Left lung (tissue), 10 donors: Measurements from ENCODE around the gene ATP1B1. TPM values are rescaled to one million over a fixed set of nuclear protein-coding genes. Genes with fewer than 3 reads are reported as not detected.
A peak's percentile ranks its signal among the peaks of the same experiment; 100 is the strongest.

Source experiments
- ATAC-seq: fragments of 200-7000 bp; cut with Tn5 transposase; one replicate; pipeline ENCODE4 v1.9.1; 2020; ENCODE audit warnings: moderate library complexity
- DNase-seq, 4 donors: peaks; one replicate each; pipeline ENCODE4 v3.0.0-alpha.2; 2013 to 2020
- H3K27ac ChIP-seq, 2 donors: fragments of 200-600 bp; sonication (generic) in 1 of 2; one replicate each; pipeline versions ENCODE4 v1.5.0 to v1.8.0; 2020 to 2021
- H3K27me3 ChIP-seq, 2 donors: fragments of 200-600 bp; sonication (generic) in 1 of 2; one replicate each; pipeline versions ENCODE4 v1.5.0 to v1.8.0; 2020 to 2021
- H3K36me3 ChIP-seq, 2 donors: fragments of 200-600 bp; sonication (generic) in 1 of 2; one replicate each; pipeline versions ENCODE4 v1.5.0 to v1.8.0; 2020 to 2021
- H3K4me1 ChIP-seq, 2 donors: fragments of 200-600 bp; one replicate each; pipeline ENCODE4 v1.8.0; 2021
- H3K4me3 ChIP-seq, 2 donors: fragments of 200-600 bp; sonication (generic) in 1 of 2; one replicate each; pipeline versions ENCODE4 v1.5.0 to v1.8.0; 2020 to 2021; ENCODE audit warnings: mild to moderate bottlenecking in 1 of 2
- H3K9me3 ChIP-seq, 2 donors: fragments of 200-600 bp; sonication (generic) in 1 of 2; one replicate each; pipeline versions ENCODE4 v1.5.0 to v1.8.0; 2020 to 2021
- CTCF ChIP-seq, 2 donors: fragments of 200-600 bp; sonication (generic) in 1 of 2; IDR thresholded peaks; one replicate each; pipeline versions ENCODE4 v1.5.0 to v1.8.0; 2021; ENCODE audit warnings: antibody characterized with exemption in 2 of 2
- intact Hi-C, 2 donors: fragments of 100-400 bp; cut with DNase I; formaldehyde crosslinking; loops; one replicate each; pipeline versions ENCODE4 v1.11.2 to v1.14.2; 2022
- polyA plus RNA-seq, 6 donors: library from polyadenylated mRNA; unstranded; fragments of 120-200 nt; gene quantifications; one replicate each; pipeline ENCODE4 v1.2.1, GENCODE V29; 2013; ENCODE audit not compliant: insufficient read length in 6 of 6
- total RNA-seq, 2 donors: library from RNA; stranded (reverse); fragmentation: NEBNext Ultra II Directional; extraction: Animal tissue kit (Norgen Biotek cat#: 25700); gene quantifications; one replicate each; pipeline ENCODE4 v1.2.1, GENCODE V29; 2021
- donor health status: DM: no; HTN: yes; CAD: no.
- donor health status: DM: no; HTN: no; CAD: no.

Gene ATP1B1
- total and polyA plus RNA-seq, 8 donors, result 128 to 295 (median 165) TPM

GRCh38 chr1:169072945-169073725, 33.4 kb upstream of the ATP1B1 start:
- intact Hi-C loops, result no loop called here
- no peak overlapping the region for H3K27ac ChIP-seq

GRCh38 chr1:169078163-169078883, 28.2 kb upstream of the ATP1B1 start:
- Histone ChIP-seq H3K27ac (no peak overlapping the region), H3K27me3 (no peaks in the 10 kb centered on the region), H3K36me3 (no peaks in the 10 kb centered on the region), H3K4me3 (no peak overlapping the region), H3K9me3 (no peaks in the 10 kb centered on the region), H3K4me1 (no peaks in the 10 kb centered on the region)
- intact Hi-C loops, result no loop called here
- DNase-seq (no peak), ATAC-seq (no peak)
- no peak for TF ChIP-seq CTCF (IDR thresholded peaks at IDR 0.05)

More at GRCh38 chr1:169072945-169073725, 33.4 kb upstream of the ATP1B1 start:
- Histone ChIP-seq H3K36me3 (no peaks in the 10 kb centered on the region), H3K4me1 (no peaks in the 10 kb centered on the region), H3K27me3 (no peaks in the 10 kb centered on the region), H3K9me3 (no peaks in the 10 kb centered on the region), H3K4me3 (no peak overlapping the region)
- DNase-seq (no peak), ATAC-seq (peak; percentile 35)
- TF ChIP-seq CTCF (IDR thresholded peaks at IDR 0.05), result no peak

- no peak for ATAC-seq
- DNase-seq, result no peak
These were observed 24.9 kb upstream of the ATP1B1 start for GRCh38 chr1:169081503-169082123.

GRCh38 chr1:169085911-169086310, 20.6 kb upstream of the ATP1B1 start:
- no peak for TF ChIP-seq CTCF (IDR thresholded peaks at IDR 0.05)
- Histone ChIP-seq H3K9me3 (no peaks in the 10 kb centered on the region), H3K27me3 (no peaks in the 10 kb centered on the region), H3K27ac (no peak overlapping the region), H3K4me1 (no peaks in the 10 kb centered on the region), H3K36me3 (no peaks in the 10 kb centered on the region), H3K4me3 (no peak overlapping the region)
- intact Hi-C loops, result no loop called here
- DNase-seq (no peak), ATAC-seq (no peak)

More at GRCh38 chr1:169081503-169082123, 24.9 kb upstream of the ATP1B1 start:
- Histone ChIP-seq H3K36me3 (no peaks in the 10 kb centered on the region), H3K4me1 (no peaks in the 10 kb centered on the region), H3K4me3 (no peak overlapping the region), H3K27me3 (no peaks in the 10 kb centered on the region), H3K27ac (no peak overlapping the region), H3K9me3 (no peaks in the 10 kb centered on the region)
- no peak for TF ChIP-seq CTCF (IDR thresholded peaks at IDR 0.05)
- intact Hi-C loops, result no loop called here
